Measurements from ENCODE around the gene ITGAL.

DNA sequence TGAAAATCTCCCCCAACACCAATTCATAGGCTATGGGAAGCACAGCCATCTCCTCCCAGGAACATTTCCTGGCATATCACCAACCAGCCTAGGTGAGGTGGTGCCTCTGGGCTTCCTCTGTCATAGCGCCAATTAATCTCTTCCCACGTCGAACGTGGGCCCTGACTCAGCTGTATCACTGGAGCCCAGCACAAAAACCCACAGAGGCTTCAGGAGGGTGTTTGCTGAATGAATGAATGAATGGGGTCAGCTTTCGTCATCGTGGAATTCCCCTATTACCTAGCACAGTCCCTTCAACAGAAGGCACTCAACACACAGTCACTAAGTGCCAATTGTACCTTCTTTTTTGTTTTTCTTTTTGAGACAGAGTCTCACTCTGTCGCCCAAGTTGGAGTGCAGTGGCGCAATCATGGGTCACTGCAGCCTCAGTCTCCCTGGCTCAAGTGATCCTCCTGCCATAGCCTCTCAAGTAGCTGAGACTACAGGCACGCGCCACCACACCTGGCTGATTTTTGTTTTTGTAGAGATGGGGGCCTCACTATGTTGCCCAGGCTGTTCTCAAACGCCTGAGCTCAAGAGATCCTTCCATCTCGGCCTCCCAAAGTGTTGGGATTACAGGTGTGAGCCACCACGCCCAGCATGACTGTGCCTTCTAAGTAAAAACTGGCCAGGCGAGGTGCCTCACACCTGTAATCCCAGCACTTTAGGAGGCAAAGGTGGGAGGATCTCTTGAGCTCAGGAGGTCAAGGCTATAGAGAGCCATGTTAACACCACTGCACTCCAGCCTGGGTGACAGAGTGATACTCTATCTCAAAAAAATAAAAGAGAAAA, 94.8 kb downstream of the ITGAL start:
- TF ChIP-seq, protein P1, sequence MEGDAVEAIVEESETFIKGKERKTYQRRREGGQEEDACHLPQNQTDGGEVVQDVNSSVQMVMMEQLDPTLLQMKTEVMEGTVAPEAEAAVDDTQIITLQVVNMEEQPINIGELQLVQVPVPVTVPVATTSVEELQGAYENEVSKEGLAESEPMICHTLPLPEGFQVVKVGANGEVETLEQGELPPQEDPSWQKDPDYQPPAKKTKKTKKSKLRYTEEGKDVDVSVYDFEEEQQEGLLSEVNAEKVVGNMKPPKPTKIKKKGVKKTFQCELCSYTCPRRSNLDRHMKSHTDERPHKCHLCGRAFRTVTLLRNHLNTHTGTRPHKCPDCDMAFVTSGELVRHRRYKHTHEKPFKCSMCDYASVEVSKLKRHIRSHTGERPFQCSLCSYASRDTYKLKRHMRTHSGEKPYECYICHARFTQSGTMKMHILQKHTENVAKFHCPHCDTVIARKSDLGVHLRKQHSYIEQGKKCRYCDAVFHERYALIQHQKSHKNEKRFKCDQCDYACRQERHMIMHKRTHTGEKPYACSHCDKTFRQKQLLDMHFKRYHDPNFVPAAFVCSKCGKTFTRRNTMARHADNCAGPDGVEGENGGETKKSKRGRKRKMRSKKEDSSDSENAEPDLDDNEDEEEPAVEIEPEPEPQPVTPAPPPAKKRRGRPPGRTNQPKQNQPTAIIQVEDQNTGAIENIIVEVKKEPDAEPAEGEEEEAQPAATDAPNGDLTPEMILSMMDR (IDR thresholded peaks at IDR 0.05) = no peak
- TF ChIP-seq POLR2A (IDR thresholded peaks at IDR 0.05) = no peak
